ENCODE data around the gene IL22.

Gene IL22, protein sequence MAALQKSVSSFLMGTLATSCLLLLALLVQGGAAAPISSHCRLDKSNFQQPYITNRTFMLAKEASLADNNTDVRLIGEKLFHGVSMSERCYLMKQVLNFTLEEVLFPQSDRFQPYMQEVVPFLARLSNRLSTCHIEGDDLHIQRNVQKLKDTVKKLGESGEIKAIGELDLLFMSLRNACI

DNA sequence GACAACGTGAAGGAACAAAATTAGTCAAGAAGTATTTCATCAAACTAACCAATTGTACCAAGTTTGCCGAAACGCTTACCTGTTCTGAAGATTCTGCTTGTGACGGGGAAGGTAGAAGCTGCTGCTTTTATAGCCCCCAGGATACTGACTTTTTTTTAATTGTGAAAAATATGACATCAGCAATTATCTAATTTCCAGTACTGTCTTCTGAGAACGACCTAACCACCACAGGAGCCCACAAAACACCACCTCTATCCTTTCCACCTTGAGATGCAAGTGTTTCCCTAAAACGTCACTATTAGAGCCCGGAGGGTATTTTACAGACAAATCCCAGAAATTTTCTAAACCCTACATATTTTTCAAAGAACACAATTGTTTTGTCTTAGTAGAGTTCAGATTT is at the start of gene IL22:
Gene IL22 (minus strand): TSS at position 101 of the 400 bp plus-strand sequence. CDS start 156 bp downstream, outside the sequence.
- no peak for DNase-seq (ENCODE audit: extremely low spot score)
- CTCF ChIA-PET = interaction anchor here (0.6 kb wide), 1 partner anchor 236 kb away, joined by 3 read pairs; no protein-coding TSS in a partner anchor
- POLR2A ChIA-PET = no interaction called here
- no peak for TF ChIP-seq FOXM1 (IDR thresholded peaks at IDR 0.05; ENCODE audit: borderline replicate concordance)
- no peak for TF ChIP-seq BHLHE40 (IDR thresholded peaks at IDR 0.05; ENCODE audit: borderline replicate concordance)
- no peak for TF ChIP-seq ARNT (IDR thresholded peaks at IDR 0.05)
- TF ChIP-seq, protein P1, sequence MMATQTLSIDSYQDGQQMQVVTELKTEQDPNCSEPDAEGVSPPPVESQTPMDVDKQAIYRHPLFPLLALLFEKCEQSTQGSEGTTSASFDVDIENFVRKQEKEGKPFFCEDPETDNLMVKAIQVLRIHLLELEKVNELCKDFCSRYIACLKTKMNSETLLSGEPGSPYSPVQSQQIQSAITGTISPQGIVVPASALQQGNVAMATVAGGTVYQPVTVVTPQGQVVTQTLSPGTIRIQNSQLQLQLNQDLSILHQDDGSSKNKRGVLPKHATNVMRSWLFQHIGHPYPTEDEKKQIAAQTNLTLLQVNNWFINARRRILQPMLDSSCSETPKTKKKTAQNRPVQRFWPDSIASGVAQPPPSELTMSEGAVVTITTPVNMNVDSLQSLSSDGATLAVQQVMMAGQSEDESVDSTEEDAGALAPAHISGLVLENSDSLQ (IDR thresholded peaks at IDR 0.05) = no peak
- no peak for TF ChIP-seq SP1 (IDR thresholded peaks at IDR 0.05)
- TF ChIP-seq L3MBTL2 (conservative IDR thresholded peaks at IDR 0.05) = no peak
- no peak for TF ChIP-seq FOXA1 (IDR thresholded peaks at IDR 0.05)
- TF ChIP-seq CTBP1 (IDR thresholded peaks at IDR 0.05; ENCODE audit: borderline replicate concordance) = no peak
- no peak for TF ChIP-seq LEF1 (IDR thresholded peaks at IDR 0.05; ENCODE audit: borderline replicate concordance)
- no peak for TF ChIP-seq ELF4 (IDR thresholded peaks at IDR 0.05)
- TF ChIP-seq HDGF (IDR thresholded peaks at IDR 0.05; ENCODE audit: borderline replicate concordance) = no peak
- no peak for TF ChIP-seq SUZ12 (IDR thresholded peaks at IDR 0.05)
- TF ChIP-seq ZNF384 (IDR thresholded peaks at IDR 0.05) = no peak
- TF ChIP-seq TARDBP (IDR thresholded peaks at IDR 0.05) = no peak
- TF ChIP-seq FOXK2 (IDR thresholded peaks at IDR 0.05) = no peak

DNA sequence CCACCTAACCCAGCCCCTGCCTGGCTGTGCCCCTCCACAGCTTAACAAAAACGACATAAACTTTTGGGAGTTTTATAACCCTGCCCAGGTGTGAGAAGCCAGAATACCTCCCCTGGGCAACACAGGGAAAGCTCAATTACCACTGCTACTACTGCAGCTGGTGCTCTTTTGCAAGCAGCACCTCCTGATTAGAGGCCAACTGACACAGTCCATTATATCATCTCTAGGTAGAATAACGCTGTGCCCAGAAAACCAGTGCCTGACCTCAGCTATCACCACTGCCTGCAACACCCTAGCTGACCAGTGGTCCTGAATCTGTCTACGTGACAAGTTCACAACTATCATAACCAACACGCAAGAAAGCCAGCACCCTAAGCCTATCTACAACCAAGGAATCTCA is 44.5 kb upstream of the IL22 start:
- ChIA-PET POLR2A (no interaction called here), CTCF (interaction anchor here (0.6 kb wide), 1 partner anchor 13 kb away, joined by 4 read pairs; no protein-coding TSS in a partner anchor)
- TF ChIP-seq CTBP1 (IDR thresholded peaks at IDR 0.05; ENCODE audit: borderline replicate concordance) (no peak), FOXM1 (IDR thresholded peaks at IDR 0.05; ENCODE audit: borderline replicate concordance) (no peak)
- TF ChIP-seq, protein P1 (IDR thresholded peaks at IDR 0.05) = no peak
- DNase-seq (ENCODE audit: extremely low spot score) = no peak

DNA sequence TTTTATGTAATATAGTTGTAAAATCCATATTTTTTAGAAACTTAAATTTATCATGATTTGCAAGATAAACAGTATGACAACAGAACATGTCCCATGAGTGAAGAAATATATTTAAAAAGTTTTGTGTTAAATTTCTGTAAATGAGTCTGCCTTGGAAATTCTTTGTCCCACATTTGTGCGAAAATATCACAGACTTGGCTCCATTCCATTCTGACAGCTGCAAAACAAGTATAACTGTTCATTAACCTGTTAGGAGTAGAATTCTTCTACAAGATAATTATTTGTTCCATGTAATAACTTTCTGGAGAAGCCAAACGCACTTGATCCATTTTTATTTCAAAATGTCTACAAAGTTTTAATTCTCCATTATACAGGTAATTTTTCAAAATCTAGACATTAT is 40.8 kb upstream of the IL22 start:
- TF ChIP-seq NFRKB (IDR thresholded peaks at IDR 0.05) = no peak
- TF ChIP-seq SUZ12 (IDR thresholded peaks at IDR 0.05) = no peak
- no peak for TF ChIP-seq ELF4 (IDR thresholded peaks at IDR 0.05)
- TF ChIP-seq ARNT (IDR thresholded peaks at IDR 0.05) = no peak
- DNase-seq (ENCODE audit: extremely low spot score) = no peak
- ChIA-PET POLR2A (no interaction called here), CTCF (no interaction called here)

DNA sequence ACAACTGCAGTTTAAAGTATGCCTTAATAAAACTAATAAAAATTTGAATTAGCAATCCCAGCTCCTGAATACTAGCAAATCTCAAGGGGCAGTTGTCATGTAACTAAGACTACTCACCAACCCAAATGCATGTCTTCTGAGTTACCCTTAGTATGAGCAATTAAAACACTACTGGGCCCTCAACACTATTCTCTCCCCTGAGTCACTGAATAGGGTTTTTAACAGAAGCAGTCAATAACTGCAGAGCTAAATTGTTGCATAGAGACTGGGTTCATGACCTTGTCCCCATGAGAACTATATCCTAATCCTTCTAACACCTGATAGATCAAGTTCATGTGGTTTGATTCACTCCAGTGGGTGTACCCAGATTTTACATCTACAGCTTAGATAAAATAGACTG is 39.9 kb upstream of the IL22 start:
- POLR2A ChIA-PET = interaction anchor here (0.8 kb wide), 1 partner anchor 48 kb away, joined by 3 read pairs; no protein-coding TSS in a partner anchor
- DNase-seq (ENCODE audit: extremely low spot score) = no peak
- CTCF ChIA-PET = no interaction called here
- no peak for TF ChIP-seq ZNF384 (IDR thresholded peaks at IDR 0.05)
- TF ChIP-seq NFRKB (IDR thresholded peaks at IDR 0.05) = no peak
- no peak for TF ChIP-seq TARDBP (IDR thresholded peaks at IDR 0.05)
- TF ChIP-seq SUZ12 (IDR thresholded peaks at IDR 0.05) = no peak
- TF ChIP-seq HDGF (IDR thresholded peaks at IDR 0.05; ENCODE audit: borderline replicate concordance) = no peak
- TF ChIP-seq ARNT (IDR thresholded peaks at IDR 0.05) = no peak
- TF ChIP-seq FOXM1 (IDR thresholded peaks at IDR 0.05; ENCODE audit: borderline replicate concordance) = no peak
- TF ChIP-seq FOXK2 (IDR thresholded peaks at IDR 0.05) = no peak
- no peak for TF ChIP-seq ELF4 (IDR thresholded peaks at IDR 0.05)
- no peak for TF ChIP-seq CTBP1 (IDR thresholded peaks at IDR 0.05; ENCODE audit: borderline replicate concordance)
- TF ChIP-seq BHLHE40 (IDR thresholded peaks at IDR 0.05; ENCODE audit: borderline replicate concordance) = no peak
- TF ChIP-seq L3MBTL2 (conservative IDR thresholded peaks at IDR 0.05) = no peak
- TF ChIP-seq SP1 (IDR thresholded peaks at IDR 0.05) = no peak
- no peak for TF ChIP-seq FOXA1 (IDR thresholded peaks at IDR 0.05)
- no peak for TF ChIP-seq LEF1 (IDR thresholded peaks at IDR 0.05; ENCODE audit: borderline replicate concordance)
- TF ChIP-seq, protein P1 (IDR thresholded peaks at IDR 0.05) = no peak

DNA sequence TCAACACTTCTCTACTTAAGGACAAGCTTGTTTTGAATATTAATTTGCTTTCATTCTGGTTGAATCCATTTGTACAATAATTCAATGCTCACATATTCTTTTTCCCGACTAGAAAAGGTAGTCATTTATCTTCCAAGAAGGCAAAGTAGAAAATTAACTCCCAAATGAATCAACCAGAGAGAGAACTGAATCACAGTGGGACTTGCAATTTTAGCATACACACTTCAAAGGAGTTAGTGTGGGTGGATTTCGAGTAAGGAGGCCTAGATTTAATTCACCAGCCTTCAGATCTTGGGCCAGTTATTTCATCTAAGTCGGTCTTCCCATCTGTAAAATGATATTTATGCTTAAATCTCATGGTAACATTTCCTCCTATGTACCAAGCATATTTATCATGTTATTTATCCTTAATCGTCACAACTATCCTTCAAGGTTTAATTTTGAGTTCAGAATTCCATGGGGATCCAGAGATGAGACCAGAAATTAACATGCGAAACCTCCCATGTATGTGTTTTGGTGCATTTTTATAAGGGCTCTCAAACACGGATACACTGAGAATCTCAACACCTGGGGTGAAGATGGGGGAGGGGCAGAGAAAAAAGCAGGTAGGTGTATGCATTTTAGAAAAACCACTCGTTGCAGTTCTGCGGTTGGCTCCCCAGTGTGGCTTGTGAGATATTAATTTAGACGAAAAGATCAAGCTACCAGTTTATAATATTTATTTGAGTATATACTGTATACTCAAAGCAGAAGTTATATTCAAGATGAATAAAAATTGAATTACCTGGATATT is 38.9 kb upstream of the IL22 start:
- ChIA-PET CTCF (no interaction called here), POLR2A (no interaction called here)
- no peak for TF ChIP-seq FOXK2 (IDR thresholded peaks at IDR 0.05)
- TF ChIP-seq ELF4 (IDR thresholded peaks at IDR 0.05) = no peak
- TF ChIP-seq BHLHE40 (IDR thresholded peaks at IDR 0.05; ENCODE audit: borderline replicate concordance) = no peak
- TF ChIP-seq CTBP1 (IDR thresholded peaks at IDR 0.05; ENCODE audit: borderline replicate concordance) = no peak
- no peak for TF ChIP-seq NFRKB (IDR thresholded peaks at IDR 0.05)
- TF ChIP-seq FOXM1 (IDR thresholded peaks at IDR 0.05; ENCODE audit: borderline replicate concordance) = no peak
- no peak for TF ChIP-seq HDGF (IDR thresholded peaks at IDR 0.05; ENCODE audit: borderline replicate concordance)
- no peak for TF ChIP-seq TARDBP (IDR thresholded peaks at IDR 0.05)
- TF ChIP-seq, protein P1 (IDR thresholded peaks at IDR 0.05) = no peak
- TF ChIP-seq SUZ12 (IDR thresholded peaks at IDR 0.05) = no peak
- no peak for TF ChIP-seq SP1 (IDR thresholded peaks at IDR 0.05)
- TF ChIP-seq ARNT (IDR thresholded peaks at IDR 0.05) = no peak
- no peak for TF ChIP-seq FOXA1 (IDR thresholded peaks at IDR 0.05)
- no peak for TF ChIP-seq L3MBTL2 (conservative IDR thresholded peaks at IDR 0.05)
- no peak for TF ChIP-seq LEF1 (IDR thresholded peaks at IDR 0.05; ENCODE audit: borderline replicate concordance)
- no peak for TF ChIP-seq ZNF384 (IDR thresholded peaks at IDR 0.05)
- DNase-seq (ENCODE audit: extremely low spot score) = no peak

Data from HEK293T (cell line).